CD4-positive, alpha-beta memory T cell (primary cell): ENCODE measurements around the gene JTB. TPM values are rescaled to one million over a fixed set of nuclear protein-coding genes. Genes with fewer than 3 reads are reported as not detected.

Experiments
- CTCF ChIA-PET: fragments of 350-600 bp; sonication (Branson Sonifier 250); formaldehyde crosslinking; loops from one replicate; lab custom pipeline; 2021; ENCODE audit warnings: inconsistent platforms; ENCODE audit not compliant: partially characterized antibody; lab: Charles Lee
- POLR2A ChIA-PET: fragments of 350-600 bp; sonication (Branson Sonifier 250); formaldehyde crosslinking; loops from one replicate; lab custom pipeline; 2021; ENCODE audit not compliant: partially characterized antibody; lab: Charles Lee
- DNase-seq, 5 donors: peaks; one replicate each; pipeline versions ENCODE4 v3.0.0 to v3.0.0-alpha.2; 2020 to 2022; ENCODE audit warnings: mixed read lengths in 1 of 5
- H3K27ac ChIP-seq: one replicate; pipeline ENCODE4 v1.7.0; 2013; ENCODE audit warnings: low read depth, low read length
- H3K27me3 ChIP-seq: 2 replicates; pipeline ENCODE4 v1.7.0; 2013; ENCODE audit warnings: mild to moderate bottlenecking, low read length, moderate library complexity; ENCODE audit not compliant: insufficient read depth
- H3K36me3 ChIP-seq: 2 replicates; pipeline ENCODE4 v1.7.0; 2013; ENCODE audit warnings: mild to moderate bottlenecking, low read length, moderate library complexity; ENCODE audit not compliant: insufficient read depth
- H3K4me1 ChIP-seq: 2 replicates; pipeline ENCODE4 v1.7.0; 2013; ENCODE audit warnings: mild to moderate bottlenecking, low read length, moderate library complexity; ENCODE audit not compliant: insufficient read depth
- H3K4me3 ChIP-seq, 2 donors: one replicate each; pipeline ENCODE4 v1.7.0; 2013; ENCODE audit warnings: low read length in 2 of 2, mild to moderate bottlenecking in 1 of 2
- H3K9me3 ChIP-seq, 2 donors: one replicate each; pipeline ENCODE4 v1.7.0; 2013; ENCODE audit warnings: low read length in 2 of 2, control low read depth in 1 of 2; ENCODE audit not compliant: control insufficient read depth in 1 of 2
- H3K27ac Mint-ChIP-seq, 7 donors: one replicate each; pipeline ENCODE4 v1.8.0; 2020 to 2021; ENCODE audit warnings: mixed read lengths in 7 of 7, mild to moderate bottlenecking in 6 of 7, inconsistent platforms in 3 of 7, moderate library complexity in 3 of 7
- H3K27me3 Mint-ChIP-seq, 2 donors: one replicate each; pipeline ENCODE4 v1.8.0; 2020 to 2021; ENCODE audit warnings: mixed read lengths in 2 of 2
- H3K36me3 Mint-ChIP-seq, 2 donors: one replicate each; pipeline ENCODE4 v1.8.0; 2020 to 2021; ENCODE audit warnings: mixed read lengths in 2 of 2, inconsistent platforms in 1 of 2, mild to moderate bottlenecking in 1 of 2
- H3K4me1 Mint-ChIP-seq, 4 donors: one replicate each; pipeline ENCODE4 v1.8.0; 2020 to 2021; ENCODE audit warnings: mixed read lengths in 4 of 4, mild to moderate bottlenecking in 1 of 4
- H3K4me3 Mint-ChIP-seq, 8 donors: one replicate each; pipeline ENCODE4 v1.8.0; 2020 to 2021; ENCODE audit warnings: mixed read lengths in 8 of 8, mild to moderate bottlenecking in 7 of 8, moderate library complexity in 6 of 8, inconsistent platforms in 3 of 8
- H3K9me3 Mint-ChIP-seq, 8 donors: one replicate each; pipeline ENCODE4 v1.8.0; 2020 to 2021; ENCODE audit warnings: mixed read lengths in 8 of 8, mild to moderate bottlenecking in 5 of 8, inconsistent platforms in 3 of 8, moderate library complexity in 1 of 8
- intact Hi-C: fragments of 100-400 bp; cut with micrococcal nuclease; formaldehyde crosslinking; loops from one replicate; pipeline ENCODE4 v1.15.1; 2023
- polyA plus RNA-seq, 2 donors: library from polyadenylated mRNA; unstranded; fragments of 300-500 nt; fragmentation: Illumina TruSeq; gene quantifications; one replicate each; pipeline ENCODE4 v1.2.3, GENCODE V29; 2021
- total RNA-seq, 2 experiments: library from RNA; stranded (reverse); gene quantifications; one replicate each; pipeline ENCODE4 v1.2.3, GENCODE V29; 2021

JTB gene
- total and polyA plus RNA-seq, 4 experiments from 2014 or later, result 121 to 445 (median 207) TPM

- no peak for DNase-seq
- peak overlapping the region in 4 of 7 donors; percentile 41 to 76 (median 54) for H3K27ac Mint-ChIP-seq
- Histone ChIP-seq H3K27ac (no peak overlapping the region), H3K4me3 (no peak overlapping the region), H3K27me3 (no peaks in the 10 kb centered on the region), H3K9me3 (no peaks in the 10 kb centered on the region), H3K4me1 (peaks cover 29% of the 10 kb centered on the region), H3K36me3 (peaks cover 22% of the 10 kb centered on the region)
- peaks cover 9 to 24% of the 10 kb centered on the region in 2 donors for H3K36me3 Mint-ChIP-seq
- intact Hi-C loops, result no loop called here
- CTCF ChIA-PET, result interaction anchor here (0.7 kb wide), 2 partner anchors 17 to 27 kb away, joined by 4 read pairs; no protein-coding TSS in a partner anchor
- H3K9me3 Mint-ChIP-seq, result no peaks in the 10 kb centered on the region
- H3K4me1 Mint-ChIP-seq, result peaks cover 19 to 59% (median 35%) of the 10 kb centered on the region in 4 donors
- POLR2A ChIA-PET, result interaction anchor here (0.9 to 1.2 kb wide), 2 partner anchors 14 to 189 kb away, joined by 3 read pairs; no protein-coding TSS in a partner anchor
- no peak overlapping the region for H3K4me3 Mint-ChIP-seq
- no peaks in the 10 kb centered on the region for H3K27me3 Mint-ChIP-seq
Measured at GRCh38 chr1:153970346-153970745, 7.1 kb downstream of the JTB start.

GRCh38 chr1:153968972-153969371 lies 8.5 kb downstream of the JTB start:
- ChIA-PET CTCF (interaction anchor here (2.1 to 8.4 kb wide), 4 partner anchors 11 to 23 kb away, joined by 7 to 70 read pairs (median 26); partner anchors contain the start of genes CRTC2, DENND4B and RAB13), POLR2A (interaction anchor here (4.0 to 5.1 kb wide), 5 partner anchors 8 to 47 kb away, joined by 56 to 148 read pairs (median 93); partner anchors contain the start of genes CRTC2, DENND4B, GATAD2B and JTB)
- Mint-ChIP-seq H3K27ac (peak overlapping the region; percentile 73 to 96 (median 85)), H3K4me3 (peak overlapping the region in 1 of 8 donors; percentile 72), H3K9me3 (no peaks in the 10 kb centered on the region), H3K27me3 (no peaks in the 10 kb centered on the region), H3K36me3 (peaks cover under 1 to 14% of the 10 kb centered on the region in 2 donors), H3K4me1 (peaks cover 19 to 54% (median 37%) of the 10 kb centered on the region in 4 donors)
- Histone ChIP-seq H3K27me3 (no peaks in the 10 kb centered on the region), H3K4me3 (no peak overlapping the region), H3K27ac (no peak overlapping the region), H3K36me3 (peaks cover 14% of the 10 kb centered on the region), H3K4me1 (peaks cover 36% of the 10 kb centered on the region), H3K9me3 (no peaks in the 10 kb centered on the region)
- no peak for DNase-seq
- intact Hi-C loops, result no loop called here

- Mint-ChIP-seq H3K9me3 (no peaks in the 10 kb centered on the region), H3K27me3 (no peaks in the 10 kb centered on the region), H3K4me1 (peaks cover 24 to 58% (median 42%) of the 10 kb centered on the region in 4 donors), H3K27ac (peak overlapping the region; percentile 29 to 99 (median 96)), H3K36me3 (peaks cover 0 to 14% of the 10 kb centered on the region in 2 donors), H3K4me3 (peak overlapping the region in 5 of 8 donors; percentile 15 to 93 (median 43))
- Histone ChIP-seq H3K4me1 (peaks cover 39% of the 10 kb centered on the region), H3K27ac (peak overlapping the region; percentile 89), H3K9me3 (no peaks in the 10 kb centered on the region), H3K4me3 (no peak overlapping the region), H3K27me3 (no peaks in the 10 kb centered on the region), H3K36me3 (peaks cover 8% of the 10 kb centered on the region)
- CTCF ChIA-PET, result interaction anchor here (0.5 to 8.4 kb wide), 9 partner anchors 8 to 308 kb away, joined by 3 to 70 read pairs (median 7); partner anchors contain the start of genes CRTC2, DENND4B, JTB and RAB13
- POLR2A ChIA-PET, result interaction anchor here (1.2 to 5.1 kb wide), 11 partner anchors 8 to 304 kb away, joined by 3 to 148 read pairs (median 11); partner anchors contain the start of genes CRTC2, DENND4B, GATAD2B and HAX1
- DNase-seq, result no peak
- intact Hi-C loops, result no loop called here
Measured at GRCh38 chr1:153968408-153968807, 9.1 kb downstream of the JTB start.

- POLR2A ChIA-PET, result interaction anchor here (1.0 to 5.1 kb wide), 17 partner anchors 9 to 305 kb away, joined by 3 to 148 read pairs (median 7); partner anchors contain the start of genes CRTC2, DENND4B, GATAD2B and HAX1
Measured at GRCh38 chr1:153968000-153968363, 9.5 kb downstream of the JTB start.

GRCh38 chr1:153967107-153967999 lies 10.1 kb downstream of the JTB start, which contains the start of gene CREB3L4:
Gene CREB3L4 (plus strand): TSS chr1:153967902. CDS start chr1:153968526, 624 bp downstream.
- Histone ChIP-seq H3K4me3 (peak within 1 kb of the TSS; percentile 45 to 66), H3K36me3 (no peaks in the 10 kb centered on the region), H3K27me3 (no peaks in the 10 kb centered on the region), H3K9me3 (no peaks in the 10 kb centered on the region), H3K27ac (peak within 1 kb of the TSS; percentile 89), H3K4me1 (peaks cover 46% of the 10 kb centered on the region)
- ChIA-PET POLR2A (interaction anchor here (0.7 to 5.1 kb wide), 23 partner anchors 9 to 1043 kb away, joined by 3 to 148 read pairs (median 6); partner anchors contain the start of genes CRTC2, DENND4B, GATAD2B and HAX1), CTCF (interaction anchor here (0.5 to 8.4 kb wide), 14 partner anchors 9 to 307 kb away, joined by 3 to 70 read pairs (median 5); partner anchors contain the start of genes CRTC2, DENND4B, GATAD2B and JTB)
- peak within 1 kb of the TSS; percentile 86 to 97 (median 92) for H3K4me3 Mint-ChIP-seq
- peaks cover 29 to 60% (median 47%) of the 10 kb centered on the region in 4 donors for H3K4me1 Mint-ChIP-seq
- DNase-seq, result peak; percentile 82 to 91 (median 87)
- H3K36me3 Mint-ChIP-seq, result peaks cover 0 to 14% of the 10 kb centered on the region in 2 donors
- H3K27ac Mint-ChIP-seq, result peak within 1 kb of the TSS; percentile 95 to 99 (median 96)
- H3K27me3 Mint-ChIP-seq, result no peaks in the 10 kb centered on the region
- H3K9me3 Mint-ChIP-seq, result no peaks in the 10 kb centered on the region
- intact Hi-C loops, result loop anchor here (1.0 kb wide), 4 partner anchors 9 to 44 kb away; partner anchors contain the start of genes CRTC2, DENND4B and JTB

More at GRCh38 chr1:153968000-153968363, 9.5 kb downstream of the JTB start:
- Mint-ChIP-seq H3K27ac (peak overlapping the region; percentile 95 to 99 (median 96)), H3K27me3 (no peaks in the 10 kb centered on the region), H3K36me3 (peaks cover 0 to 11% of the 10 kb centered on the region in 2 donors), H3K4me3 (peak overlapping the region; percentile 86 to 97 (median 92)), H3K4me1 (peaks cover 24 to 60% (median 45%) of the 10 kb centered on the region in 4 donors), H3K9me3 (no peaks in the 10 kb centered on the region)
- Histone ChIP-seq H3K27me3 (no peaks in the 10 kb centered on the region), H3K4me1 (peaks cover 39% of the 10 kb centered on the region), H3K4me3 (peak overlapping the region in 1 of 2 donors; percentile 66), H3K36me3 (peaks cover 4% of the 10 kb centered on the region), H3K27ac (peak overlapping the region; percentile 89), H3K9me3 (no peaks in the 10 kb centered on the region)
- intact Hi-C loops, result loop anchor here (1.0 kb wide), 4 partner anchors 9 to 45 kb away; partner anchors contain the start of genes CRTC2, DENND4B and JTB
- DNase-seq, result no peak
- CTCF ChIA-PET, result interaction anchor here (0.5 to 8.4 kb wide), 13 partner anchors 8 to 308 kb away, joined by 3 to 70 read pairs (median 6); partner anchors contain the start of genes CRTC2, DENND4B, GATAD2B and JTB

GRCh38 chr1:153963850-153964331 lies 13.6 kb downstream of the JTB start:
- no peaks in the 10 kb centered on the region for H3K36me3 ChIP-seq
- no peaks in the 10 kb centered on the region for H3K27me3 ChIP-seq
- H3K9me3 ChIP-seq, result no peaks in the 10 kb centered on the region
- POLR2A ChIA-PET, result interaction anchor here (1.1 to 3.3 kb wide), 7 partner anchors 9 to 166 kb away, joined by 3 to 70 read pairs (median 22); partner anchors contain the start of genes DENND4B, GATAD2B, JTB and RPS27
- H3K4me3 ChIP-seq, result peak overlapping the region; percentile 55 to 80
- Mint-ChIP-seq H3K9me3 (no peaks in the 10 kb centered on the region), H3K4me3 (peak overlapping the region; percentile 90 to 98 (median 94)), H3K36me3 (peaks cover 0 to 26% of the 10 kb centered on the region in 2 donors), H3K4me1 (peaks cover 37 to 64% (median 51%) of the 10 kb centered on the region in 4 donors), H3K27ac (peak overlapping the region; percentile 86 to 98 (median 97)), H3K27me3 (no peaks in the 10 kb centered on the region)
- H3K4me1 ChIP-seq, result peaks cover 54% of the 10 kb centered on the region
- CTCF ChIA-PET, result interaction anchor here (1.6 to 8.4 kb wide), 5 partner anchors 12 to 40 kb away, joined by 5 to 70 read pairs (median 12); partner anchors contain the start of genes DENND4B, JTB and RAB13
- H3K27ac ChIP-seq, result peak overlapping the region; percentile 91
- intact Hi-C loops, result loop anchor here (1.0 kb wide), 1 partner anchor 41 kb away; no protein-coding TSS in a partner anchor
- DNase-seq, result no peak
